A549 (cell line): ENCODE data around the gene C1QTNF2. TPM values are rescaled to one million over a fixed set of nuclear protein-coding genes. Genes with fewer than 3 reads are reported as not detected.

ENCODE experiments used
- ATAC-seq, 2 experiments: fragments of 200-7000 bp in 1 of 2; fragments of >200 bp in 1 of 2; cut with Nextera tagmentation in 1 of 2; cut with Tn5 transposase in 1 of 2; 3 replicates each; pipeline versions ENCODE4 v1.8.0 to v1.9.1; 2018 to 2020; ENCODE audit warnings: mild to moderate bottlenecking in 1 of 2, moderate library complexity in 1 of 2
- CTCF ChIA-PET: fragments of 300-600 bp; sonication (Branson Sonifier 250); formaldehyde crosslinking; extraction: SDS; loops from one replicate; lab custom pipeline; 2021; ENCODE audit warnings: antibody characterized with exemption, inconsistent platforms; lab: Yijun Ruan, JAX
- POLR2A ChIA-PET: fragments of 350-600 bp; formaldehyde crosslinking; extraction: SDS; loops from one replicate; lab custom pipeline; 2021; ENCODE audit warnings: antibody characterized with exemption, inconsistent platforms; lab: Yijun Ruan, JAX
- DNase-seq, 2 experiments: peaks; one replicate each; pipeline versions ENCODE4 v3.0.0 to v3.0.0-alpha.2; 2011 to 2016; ENCODE audit warnings: low read depth in 1 of 2, low spot score in 1 of 2
- FAIRE-seq: peaks from 2 replicates; lab custom pipeline; 2011; peaks lifted over from hg19 to GRCh38; lab: Jason Lieb, UNC
- H3K27ac ChIP-seq, 2 experiments: fragments of >200 bp; sonication (Bioruptor Twin); formaldehyde crosslinking; 3 replicates each; pipeline ENCODE4 v1.5.1; 2016 to 2017
- H3K4me1 ChIP-seq: fragments of >200 bp; sonication (Bioruptor Twin); formaldehyde crosslinking; 3 replicates; pipeline ENCODE4 v1.6.1; 2016
- H3K4me2 ChIP-seq: fragments of >200 bp; sonication (Bioruptor Twin); formaldehyde crosslinking; 3 replicates; pipeline ENCODE4 v1.6.1; 2016
- H3K4me3 ChIP-seq: fragments of >200 bp; sonication (Bioruptor Twin); formaldehyde crosslinking; 3 replicates; pipeline ENCODE4 v1.5.1; 2016
- H3K9me3 ChIP-seq: fragments of >200 bp; sonication (Bioruptor Twin); formaldehyde crosslinking; 3 replicates; pipeline ENCODE4 v1.6.1; 2016
- ATOH8 ChIP-seq: fragments of 250-450 bp; sonication (Bioruptor Pico); IDR thresholded peaks from 2 replicates; pipeline ENCODE4 v1.5.0; 2020; ENCODE audit warnings: low read depth, mild to moderate bottlenecking, moderate library complexity
- BHLHE40 ChIP-seq: IDR thresholded peaks from 2 replicates; pipeline ENCODE4 v1.6.1; 2012; ENCODE audit warnings: low read depth, low read length, inconsistent platforms
- CBX8 ChIP-seq: fragments of 200-600 bp; sonication (generic); IDR thresholded peaks from 2 replicates; pipeline ENCODE4 v1.6.1; 2016
- CHD2 ChIP-seq: fragments of 150-350 bp; IDR thresholded peaks from 2 replicates; pipeline ENCODE4 v1.6.1; 2014; ENCODE audit warnings: low read length; ENCODE audit not compliant: partially characterized antibody
- EHF ChIP-seq: fragments of 250-450 bp; sonication (Bioruptor Pico); IDR thresholded peaks from 2 replicates; pipeline ENCODE4 v1.5.0; 2020; ENCODE audit warnings: mild to moderate bottlenecking
- EP300 ChIP-seq, 2 experiments: fragments of >200 bp; sonication (Bioruptor Twin); formaldehyde crosslinking; IDR thresholded peaks; 2 replicates in 1 of 2; 3 replicates in 1 of 2; pipeline ENCODE4 v1.6.1; 2016 to 2017
- GATA3 ChIP-seq: IDR thresholded peaks from 2 replicates; pipeline ENCODE4 v1.6.1; 2012; ENCODE audit warnings: borderline replicate concordance
- HDAC2 ChIP-seq: fragments of 200-600 bp; sonication (generic); IDR thresholded peaks from 2 replicates; pipeline ENCODE4 v1.6.1; 2016
- HMGXB4 ChIP-seq: fragments of 250-450 bp; sonication (Bioruptor Pico); IDR thresholded peaks from 2 replicates; pipeline ENCODE4 v1.5.0; 2021; ENCODE audit warnings: mild to moderate bottlenecking, moderate library complexity, borderline replicate concordance
- HOXA7 ChIP-seq: fragments of 250-450 bp; sonication (Bioruptor Pico); IDR thresholded peaks from 2 replicates; pipeline ENCODE4 v1.5.0; 2020; ENCODE audit warnings: mild to moderate bottlenecking, moderate library complexity
- HOXB5 ChIP-seq: fragments of 250-450 bp; sonication (Bioruptor Pico); IDR thresholded peaks from 2 replicates; pipeline ENCODE4 v1.5.0; 2020; ENCODE audit warnings: mild to moderate bottlenecking, moderate library complexity
- JUN ChIP-seq, 2 experiments: fragments of >200 bp; sonication (Bioruptor Twin); formaldehyde crosslinking; IDR thresholded peaks; 2 replicates in 1 of 2; 3 replicates in 1 of 2; pipeline ENCODE4 v1.6.1; 2016 to 2017
- KDM1A ChIP-seq: fragments of 200-600 bp; sonication (generic); IDR thresholded peaks from 2 replicates; pipeline ENCODE4 v1.6.1; 2016; ENCODE audit warnings: low read depth, mild to moderate bottlenecking
- MAFK ChIP-seq: fragments of 450-650 bp; IDR thresholded peaks from 2 replicates; pipeline ENCODE4 v1.6.1; 2014; ENCODE audit not compliant: partially characterized antibody
- NFE2L2 ChIP-seq: fragments of 150-350 bp; conservative IDR thresholded peaks from 2 replicates; pipeline ENCODE4 v1.6.1; 2014; ENCODE audit warnings: low read length
- NR3C1 ChIP-seq: fragments of >200 bp; sonication (Bioruptor Twin); formaldehyde crosslinking; IDR thresholded peaks from 3 replicates; pipeline ENCODE4 v1.6.1; 2017
- RAD21 ChIP-seq, 2 experiments: fragments of >200 bp in 1 of 2; sonication (Bioruptor Twin) in 1 of 2; formaldehyde crosslinking in 1 of 2; IDR thresholded peaks in 1 of 2; conservative IDR thresholded peaks in 1 of 2; 2 replicates in 1 of 2; 3 replicates in 1 of 2; pipeline ENCODE4 v1.6.1; 2012 to 2018; ENCODE audit warnings: inconsistent platforms in 1 of 2
- SREBF2 ChIP-seq: fragments of 450-650 bp; IDR thresholded peaks from 2 replicates; pipeline ENCODE4 v1.6.1; 2014; ENCODE audit warnings: mild to moderate bottlenecking, moderate library complexity
- ZFP36 ChIP-seq: fragments of 450-650 bp; IDR thresholded peaks from 2 replicates; pipeline ENCODE4 v1.6.1; 2014; ENCODE audit warnings: borderline replicate concordance; ENCODE audit not compliant: partially characterized antibody
- ZNF302 ChIP-seq: fragments of 250-450 bp; sonication (Bioruptor Pico); IDR thresholded peaks from 2 replicates; pipeline ENCODE4 v1.9.0; 2021; ENCODE audit warnings: inconsistent platforms, mild to moderate bottlenecking, moderate library complexity
- ZSCAN20 ChIP-seq: fragments of 250-450 bp; sonication (Bioruptor Pico); IDR thresholded peaks from 2 replicates; pipeline ENCODE4 v1.8.0; 2022; ENCODE audit warnings: mild to moderate bottlenecking, moderate library complexity
- WGBS: methylation state at CpG from one replicate; pipeline ENCODE4 v1.1.6; 2017; ENCODE audit errors: missing lambda C conversion rate; 5-methylcytosine and 5-hydroxymethylcytosine counted together
- polyA plus RNA-seq, 4 experiments: library from polyadenylated mRNA; depleted of rRNA in 3 of 4; stranded (reverse); fragments of >200 nt; fragmentation: RNase III in 1 of 4; extraction: RNeasy Plus Mini Kit Qiagen cat#74134 plus additional on column Dnase treatment in 1 of 4; gene quantifications; 2 replicates in 3 of 4; 3 replicates in 1 of 4; pipeline ENCODE4 v1.2.3, GENCODE V29; 2011 to 2017
- TF ChIP-seq, protein P1 (sequence below): IDR thresholded peaks from 2 replicates; pipeline ENCODE4 v1.6.1; 2012
- TF ChIP-seq, protein P2 (sequence below): IDR thresholded peaks from 2 replicates; pipeline ENCODE4 v1.6.1; 2012; ENCODE audit warnings: low read depth, borderline replicate concordance
- TF ChIP-seq, protein P3 (sequence below): fragments of >200 bp; sonication (Bioruptor Twin); formaldehyde crosslinking; IDR thresholded peaks from 3 replicates; pipeline ENCODE4 v1.5.1; 2016

C1QTNF2 gene
- polyA plus RNA-seq, 2 of the 4 experiments (the other 2 are of a cell fraction), result 0.04 to 0.06 TPM

- Histone ChIP-seq H3K9me3 (no peaks in the 10 kb centered on the region), H3K4me1 (peaks cover 41% of the 10 kb centered on the region), H3K4me3 (peak overlapping the region; percentile 80), H3K4me2 (peak overlapping the region; percentile 84), H3K27ac (peak overlapping the region; percentile 89 to 91)
- POLR2A ChIA-PET, result interaction anchor here (1.0 to 2.3 kb wide), 5 partner anchors 11 to 146 kb away, joined by 4 to 15 read pairs (median 5); no protein-coding TSS in a partner anchor
- FAIRE-seq, result no peak
- 20% methylated on average over 13 of the region's 45 CpGs for WGBS
- peak in 1 of 2 experiments; percentile 41 for DNase-seq
- ATAC-seq, result peak; percentile 75 to 83
- TF ChIP-seq, protein P1, sequence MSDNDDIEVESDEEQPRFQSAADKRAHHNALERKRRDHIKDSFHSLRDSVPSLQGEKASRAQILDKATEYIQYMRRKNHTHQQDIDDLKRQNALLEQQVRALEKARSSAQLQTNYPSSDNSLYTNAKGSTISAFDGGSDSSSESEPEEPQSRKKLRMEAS, result 0 out of 2 replicates have a peak, but pooled peaks have one; percentile 11
- peak; percentile 28; the same call in 1 of the 2 replicates for TF ChIP-seq HOXB5 (CRISPR knock-in tag)
- TF ChIP-seq MAFK, result no peak
- CTCF ChIA-PET, result interaction anchor here (0.7 to 1.9 kb wide), 6 partner anchors 20 to 100 kb away, joined by 3 to 9 read pairs (median 4); no protein-coding TSS in a partner anchor
These were observed 58.8 kb downstream of the C1QTNF2 start for GRCh38 chr5:160311491-160312133.

DNA sequence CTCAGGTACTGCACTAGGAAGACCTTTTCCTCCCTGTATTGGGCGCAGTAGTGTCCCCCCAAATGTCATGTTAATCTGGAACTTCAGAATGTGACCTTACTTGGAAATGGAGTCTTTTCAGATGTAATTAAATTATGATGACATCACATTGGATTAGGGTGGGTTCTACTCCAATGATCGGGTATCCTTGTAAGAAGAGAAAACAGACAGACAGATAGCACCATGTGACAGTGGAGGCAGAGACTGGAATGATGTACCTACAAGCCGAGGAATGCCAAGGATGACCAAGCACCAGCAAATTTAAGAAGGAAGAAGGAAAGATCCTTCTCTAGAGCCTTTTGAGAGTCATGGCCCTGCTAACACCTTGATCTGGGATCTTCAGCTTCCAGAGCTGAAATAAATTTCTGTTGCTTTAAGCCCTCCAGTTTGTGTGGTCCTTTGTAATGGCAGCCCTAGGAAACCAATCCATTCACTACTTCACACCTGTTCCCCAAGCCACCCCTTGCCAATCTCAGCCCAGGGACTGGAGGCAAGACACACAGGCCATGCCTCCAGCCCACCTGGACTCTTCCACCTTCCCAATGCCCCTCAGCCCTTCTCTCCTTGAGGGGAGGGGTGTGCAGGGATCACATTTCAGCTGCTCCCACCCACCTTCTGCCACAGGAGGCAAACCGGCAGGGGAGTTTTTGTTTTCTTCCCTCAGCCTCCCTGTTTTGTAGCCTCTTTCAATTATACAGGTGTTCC lies 59.7 kb downstream of the C1QTNF2 start:
- peak overlapping the region; percentile 80 for H3K4me3 ChIP-seq
- POLR2A ChIA-PET, result interaction anchor here (1.2 kb wide), 1 partner anchor 32 kb away, joined by 4 read pairs; no protein-coding TSS in a partner anchor
- FAIRE-seq, result no peak
- TF ChIP-seq NFE2L2 (no peak), CHD2 (no peak)
- TF ChIP-seq, all 56 proteins: peak for 0
- no peak overlapping the region for H3K27ac ChIP-seq
- 89% methylated on average over 4 of the region's 4 CpGs for WGBS
- no peak for ATAC-seq
- H3K4me2 ChIP-seq, result peak overlapping the region; percentile 84
- no peaks in the 10 kb centered on the region for H3K9me3 ChIP-seq
- peaks cover 35% of the 10 kb centered on the region for H3K4me1 ChIP-seq
- DNase-seq, result no peak
- CTCF ChIA-PET, result interaction anchor here (1.2 to 1.9 kb wide), 2 partner anchors 20 to 51 kb away, joined by 4 to 5 read pairs; no protein-coding TSS in a partner anchor

- H3K4me3 ChIP-seq, result no peak overlapping the region
- ChIA-PET CTCF (interaction anchor here (0.7 kb wide), 2 partner anchors 10 to 35 kb away, joined by 4 read pairs; no protein-coding TSS in a partner anchor), POLR2A (interaction anchor here (1.2 kb wide), 1 partner anchor 32 kb away, joined by 4 read pairs; no protein-coding TSS in a partner anchor)
- FAIRE-seq (no peak), DNase-seq (no peak), ATAC-seq (no peak)
- H3K9me3 ChIP-seq, result no peaks in the 10 kb centered on the region
- H3K4me1 ChIP-seq, result peaks cover 29% of the 10 kb centered on the region
- no peak for TF ChIP-seq GATA3
- TF ChIP-seq, protein P2, sequence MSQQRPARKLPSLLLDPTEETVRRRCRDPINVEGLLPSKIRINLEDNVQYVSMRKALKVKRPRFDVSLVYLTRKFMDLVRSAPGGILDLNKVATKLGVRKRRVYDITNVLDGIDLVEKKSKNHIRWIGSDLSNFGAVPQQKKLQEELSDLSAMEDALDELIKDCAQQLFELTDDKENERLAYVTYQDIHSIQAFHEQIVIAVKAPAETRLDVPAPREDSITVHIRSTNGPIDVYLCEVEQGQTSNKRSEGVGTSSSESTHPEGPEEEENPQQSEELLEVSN, result no peak
- TF ChIP-seq ZSCAN20 (CRISPR knock-in tag), result no peak
- TF ChIP-seq JUN (IDR thresholded peaks at IDR 0.05), result no peak
- no peak for TF ChIP-seq EHF (CRISPR knock-in tag)
- no peak for TF ChIP-seq ATOH8 (CRISPR knock-in tag)
- TF ChIP-seq, protein P3, sequence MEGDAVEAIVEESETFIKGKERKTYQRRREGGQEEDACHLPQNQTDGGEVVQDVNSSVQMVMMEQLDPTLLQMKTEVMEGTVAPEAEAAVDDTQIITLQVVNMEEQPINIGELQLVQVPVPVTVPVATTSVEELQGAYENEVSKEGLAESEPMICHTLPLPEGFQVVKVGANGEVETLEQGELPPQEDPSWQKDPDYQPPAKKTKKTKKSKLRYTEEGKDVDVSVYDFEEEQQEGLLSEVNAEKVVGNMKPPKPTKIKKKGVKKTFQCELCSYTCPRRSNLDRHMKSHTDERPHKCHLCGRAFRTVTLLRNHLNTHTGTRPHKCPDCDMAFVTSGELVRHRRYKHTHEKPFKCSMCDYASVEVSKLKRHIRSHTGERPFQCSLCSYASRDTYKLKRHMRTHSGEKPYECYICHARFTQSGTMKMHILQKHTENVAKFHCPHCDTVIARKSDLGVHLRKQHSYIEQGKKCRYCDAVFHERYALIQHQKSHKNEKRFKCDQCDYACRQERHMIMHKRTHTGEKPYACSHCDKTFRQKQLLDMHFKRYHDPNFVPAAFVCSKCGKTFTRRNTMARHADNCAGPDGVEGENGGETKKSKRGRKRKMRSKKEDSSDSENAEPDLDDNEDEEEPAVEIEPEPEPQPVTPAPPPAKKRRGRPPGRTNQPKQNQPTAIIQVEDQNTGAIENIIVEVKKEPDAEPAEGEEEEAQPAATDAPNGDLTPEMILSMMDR, result no peak
- TF ChIP-seq HDAC2, result no peak
- TF ChIP-seq BHLHE40, result no peak
- TF ChIP-seq ZNF302 (CRISPR knock-in tag), result no peak
- no peak for TF ChIP-seq ZFP36
- no peak for TF ChIP-seq EP300 (IDR thresholded peaks at IDR 0.05)
- TF ChIP-seq SREBF2, result no peak
- TF ChIP-seq HMGXB4 (CRISPR knock-in tag), result no peak
- no peak for TF ChIP-seq RAD21 (conservative IDR thresholded peaks at IDR 0.05 in 1 of 2, IDR thresholded peaks at IDR 0.05 in 1 of 2)
- TF ChIP-seq HOXA7, result no peak
- TF ChIP-seq HOXB5 (CRISPR knock-in tag), result no peak
- TF ChIP-seq KDM1A, result no peak
- no peak for TF ChIP-seq NR3C1
- TF ChIP-seq CBX8, result no peak
- WGBS, result 92% methylated on average over 4 of the region's 4 CpGs
- H3K4me2 ChIP-seq, result no peak overlapping the region
- H3K27ac ChIP-seq, result no peak overlapping the region
These were observed 60.3 kb downstream of the C1QTNF2 start for GRCh38 chr5:160310140-160310539.
